HG03139 (cell line): ENCODE data around the gene SPG11.
"Not testable (repeated sequence)": the region's sequence is repeated elsewhere in the genome, so short reads cannot be mapped to it uniquely, and the experiment has no call there.

ENCODE experiments used
- ATAC-seq: cut with Tn5 transposase; IDR thresholded peaks from one replicate; pipeline ENCODE4 v1.9.1; 2021; ENCODE audit not compliant: unreplicated experiment

Gene SPG11

GRCh38 chr15:44569316-44569715 lies 94.1 kb downstream of the SPG11 start:
- ATAC-seq = no peak

GRCh38 chr15:44568338-44568737 lies 95.1 kb downstream of the SPG11 start:
- no peak for ATAC-seq

- ATAC-seq = no peak
These were observed 97.3 kb downstream of the SPG11 start for GRCh38 chr15:44566155-44566540.

GRCh38 chr15:44565387-44566154 lies 97.9 kb downstream of the SPG11 start:
- no peak for ATAC-seq

- not testable (repeated sequence) for ATAC-seq
These were observed 102.5 kb downstream of the SPG11 start for GRCh38 chr15:44560926-44561325.

GRCh38 chr15:44554934-44555723 lies 108.3 kb downstream of the SPG11 start:
- no peak for ATAC-seq

GRCh38 chr15:44550734-44551133 lies 112.7 kb downstream of the SPG11 start:
- no peak for ATAC-seq

- ATAC-seq = no peak
These were observed 113.2 kb downstream of the SPG11 start for GRCh38 chr15:44550256-44550655.

GRCh38 chr15:44549152-44549551 lies 114.3 kb downstream of the SPG11 start:
- not testable (repeated sequence) for ATAC-seq

- ATAC-seq = no peak
These were observed 117.3 kb downstream of the SPG11 start for GRCh38 chr15:44545913-44546802.

- not testable (repeated sequence) for ATAC-seq
These were observed 118.7 kb downstream of the SPG11 start for GRCh38 chr15:44544745-44545144.

GRCh38 chr15:44542596-44542995 lies 120.9 kb downstream of the SPG11 start:
- ATAC-seq = no peak

GRCh38 chr15:44541282-44541958 lies 122.0 kb downstream of the SPG11 start:
- ATAC-seq = no peak

- no peak for ATAC-seq
These were observed 125.7 kb downstream of the SPG11 start for GRCh38 chr15:44537735-44538240.

- peak; percentile 84 for ATAC-seq
These were observed 126.3 kb downstream of the SPG11 start, which contains the start of gene EIF3J for GRCh38 chr15:44536962-44537734. Gene EIF3J, plus strand, starts transcription at chr15:44537147. Its CDS starts 48 bp downstream, at chr15:44537195.

GRCh38 chr15:44536302-44536961 lies 127.0 kb downstream of the SPG11 start:
- ATAC-seq = peak; percentile 59

- no peak for ATAC-seq
These were observed 127.8 kb downstream of the SPG11 start for GRCh38 chr15:44535523-44536301.

GRCh38 chr15:44535092-44535491 lies 128.4 kb downstream of the SPG11 start:
- ATAC-seq = no peak
